GM12801 (cell line): ENCODE data around the gene SHH.

Source experiments
- TF ChIP-seq, protein P1 (sequence below): IDR thresholded peaks from one replicate; pipeline ENCODE4 v1.5.1; 2011; ENCODE audit warnings: control low read depth; ENCODE audit not compliant: insufficient read length; ENCODE audit errors: extremely low read depth

SHH gene

DNA sequence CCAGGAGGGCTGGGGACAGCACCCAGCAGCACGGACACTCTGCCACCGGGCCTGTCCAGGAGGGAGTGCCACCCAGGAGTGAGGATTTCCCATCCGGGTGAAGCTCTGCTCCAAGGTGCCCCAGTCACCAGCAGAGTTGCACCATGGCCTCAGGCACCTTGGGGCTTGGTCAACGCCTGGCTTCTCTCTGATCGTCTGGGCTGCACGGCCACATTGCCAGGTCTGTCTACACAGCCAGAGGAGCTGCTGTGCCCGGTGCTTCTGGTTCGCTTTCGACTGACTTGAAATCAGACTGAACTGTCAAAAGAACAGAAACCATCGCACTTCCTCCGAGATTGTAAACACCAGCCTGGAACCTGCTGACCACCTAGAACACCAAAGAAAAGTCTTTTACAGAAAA, 12.0 kb downstream of the SHH start:
- TF ChIP-seq, protein P1, sequence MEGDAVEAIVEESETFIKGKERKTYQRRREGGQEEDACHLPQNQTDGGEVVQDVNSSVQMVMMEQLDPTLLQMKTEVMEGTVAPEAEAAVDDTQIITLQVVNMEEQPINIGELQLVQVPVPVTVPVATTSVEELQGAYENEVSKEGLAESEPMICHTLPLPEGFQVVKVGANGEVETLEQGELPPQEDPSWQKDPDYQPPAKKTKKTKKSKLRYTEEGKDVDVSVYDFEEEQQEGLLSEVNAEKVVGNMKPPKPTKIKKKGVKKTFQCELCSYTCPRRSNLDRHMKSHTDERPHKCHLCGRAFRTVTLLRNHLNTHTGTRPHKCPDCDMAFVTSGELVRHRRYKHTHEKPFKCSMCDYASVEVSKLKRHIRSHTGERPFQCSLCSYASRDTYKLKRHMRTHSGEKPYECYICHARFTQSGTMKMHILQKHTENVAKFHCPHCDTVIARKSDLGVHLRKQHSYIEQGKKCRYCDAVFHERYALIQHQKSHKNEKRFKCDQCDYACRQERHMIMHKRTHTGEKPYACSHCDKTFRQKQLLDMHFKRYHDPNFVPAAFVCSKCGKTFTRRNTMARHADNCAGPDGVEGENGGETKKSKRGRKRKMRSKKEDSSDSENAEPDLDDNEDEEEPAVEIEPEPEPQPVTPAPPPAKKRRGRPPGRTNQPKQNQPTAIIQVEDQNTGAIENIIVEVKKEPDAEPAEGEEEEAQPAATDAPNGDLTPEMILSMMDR = no peak

DNA sequence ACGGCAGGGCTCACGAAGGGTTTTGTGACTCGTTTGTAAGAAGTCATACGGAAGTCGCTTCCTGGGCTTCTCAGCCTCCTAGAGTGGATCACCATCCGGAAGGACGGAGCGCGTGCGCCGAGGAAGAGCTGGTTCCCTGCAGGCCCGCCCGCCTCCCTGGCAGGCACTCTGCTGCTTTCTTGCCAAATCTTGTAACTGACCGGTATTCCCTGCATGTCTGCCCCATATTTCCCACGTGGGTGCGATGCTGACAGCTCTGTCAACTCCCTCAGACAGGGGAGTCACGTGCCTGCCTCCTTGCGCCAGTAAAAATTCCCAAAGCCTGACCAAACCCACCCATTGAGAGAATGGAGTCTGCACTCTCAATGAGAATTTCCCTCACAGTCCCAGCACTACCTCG, 12.7 kb downstream of the SHH start:
- TF ChIP-seq, protein P1 = no peak

DNA sequence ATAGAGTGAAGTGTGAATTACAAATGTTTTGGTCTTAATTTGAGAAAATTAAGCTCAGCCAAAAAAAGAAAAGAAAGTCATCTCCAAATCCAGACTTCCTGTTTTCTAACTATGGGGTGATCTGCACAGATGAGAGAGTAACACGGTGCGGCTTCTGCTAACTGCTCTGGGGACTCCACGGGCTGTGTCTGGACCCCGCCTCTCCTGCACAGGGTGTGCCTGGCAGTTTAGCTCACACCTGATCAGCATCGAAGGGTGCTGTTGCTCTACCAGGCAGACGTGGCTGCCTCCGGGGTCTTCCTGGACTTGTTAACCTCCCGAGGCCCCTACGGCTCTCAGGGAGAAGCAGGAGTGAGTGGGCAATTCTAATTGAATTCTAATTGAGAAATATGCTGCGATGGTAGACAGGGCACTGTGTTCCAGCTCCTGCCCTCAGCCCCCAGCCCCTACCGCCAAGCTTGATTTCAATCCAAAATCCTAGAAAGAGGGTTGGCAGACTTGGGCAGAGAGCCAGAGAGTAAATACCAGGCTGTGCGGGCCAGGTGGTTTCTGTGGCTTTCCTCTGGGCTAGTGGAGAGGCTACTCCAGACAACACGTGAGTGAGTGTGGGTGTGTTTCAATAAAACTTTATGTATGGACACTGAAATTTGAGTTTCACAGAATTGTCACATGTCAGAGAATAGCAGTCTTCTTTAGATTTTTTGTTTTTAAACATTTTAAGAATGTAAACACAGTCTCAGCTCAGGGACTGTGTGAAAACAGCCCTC, 13.4 kb downstream of the SHH start:
- TF ChIP-seq, protein P1 = no peak

DNA sequence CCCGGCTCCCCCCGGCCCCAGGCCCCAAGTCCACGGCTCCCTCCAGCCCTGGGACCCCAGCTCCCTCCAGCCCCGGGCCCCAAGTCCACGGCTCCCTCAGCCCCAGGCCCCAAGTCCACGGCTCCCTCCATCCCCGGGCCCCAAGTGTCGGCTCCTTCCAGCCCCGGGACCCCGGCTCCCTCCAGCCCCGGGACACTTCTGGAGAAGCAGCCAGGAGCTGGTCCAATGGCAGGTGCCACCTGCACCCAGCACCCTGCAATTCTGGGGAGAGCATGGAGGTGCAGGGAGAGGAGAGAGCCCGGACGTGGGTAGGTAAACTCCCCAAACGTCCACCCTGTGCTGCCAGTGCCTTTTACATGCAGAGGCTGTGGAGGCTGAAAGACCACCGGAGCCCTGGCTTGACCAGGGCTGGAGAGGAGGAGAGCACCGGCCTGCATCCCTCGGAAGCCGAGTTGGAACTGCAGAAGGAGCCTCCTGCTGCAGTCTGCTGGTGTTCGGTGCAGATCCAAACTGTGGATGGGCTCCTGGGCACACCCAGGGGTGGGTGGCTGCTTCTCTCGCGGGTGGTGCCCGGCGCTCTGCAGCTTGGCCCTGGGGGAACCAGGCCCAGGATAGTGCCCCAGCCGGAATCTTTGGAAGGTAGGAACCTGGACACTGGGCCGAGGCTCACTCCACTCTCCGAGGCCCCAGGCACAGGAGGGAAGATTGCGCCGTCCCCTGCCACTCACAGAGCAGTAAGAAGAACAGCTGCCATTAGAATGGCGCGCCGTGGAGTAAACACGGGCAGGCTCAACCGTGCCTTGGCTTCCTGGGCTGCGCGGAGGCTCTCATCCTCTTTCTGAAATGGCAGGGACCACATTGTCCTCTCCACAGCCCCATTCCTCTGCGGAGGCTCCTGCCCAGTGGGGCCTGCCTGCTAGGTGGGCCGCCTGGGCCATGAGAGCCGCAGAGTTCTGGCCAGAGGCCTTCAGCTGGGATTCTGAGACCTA, 14.7 kb downstream of the SHH start:
- TF ChIP-seq, protein P1 = no peak

DNA sequence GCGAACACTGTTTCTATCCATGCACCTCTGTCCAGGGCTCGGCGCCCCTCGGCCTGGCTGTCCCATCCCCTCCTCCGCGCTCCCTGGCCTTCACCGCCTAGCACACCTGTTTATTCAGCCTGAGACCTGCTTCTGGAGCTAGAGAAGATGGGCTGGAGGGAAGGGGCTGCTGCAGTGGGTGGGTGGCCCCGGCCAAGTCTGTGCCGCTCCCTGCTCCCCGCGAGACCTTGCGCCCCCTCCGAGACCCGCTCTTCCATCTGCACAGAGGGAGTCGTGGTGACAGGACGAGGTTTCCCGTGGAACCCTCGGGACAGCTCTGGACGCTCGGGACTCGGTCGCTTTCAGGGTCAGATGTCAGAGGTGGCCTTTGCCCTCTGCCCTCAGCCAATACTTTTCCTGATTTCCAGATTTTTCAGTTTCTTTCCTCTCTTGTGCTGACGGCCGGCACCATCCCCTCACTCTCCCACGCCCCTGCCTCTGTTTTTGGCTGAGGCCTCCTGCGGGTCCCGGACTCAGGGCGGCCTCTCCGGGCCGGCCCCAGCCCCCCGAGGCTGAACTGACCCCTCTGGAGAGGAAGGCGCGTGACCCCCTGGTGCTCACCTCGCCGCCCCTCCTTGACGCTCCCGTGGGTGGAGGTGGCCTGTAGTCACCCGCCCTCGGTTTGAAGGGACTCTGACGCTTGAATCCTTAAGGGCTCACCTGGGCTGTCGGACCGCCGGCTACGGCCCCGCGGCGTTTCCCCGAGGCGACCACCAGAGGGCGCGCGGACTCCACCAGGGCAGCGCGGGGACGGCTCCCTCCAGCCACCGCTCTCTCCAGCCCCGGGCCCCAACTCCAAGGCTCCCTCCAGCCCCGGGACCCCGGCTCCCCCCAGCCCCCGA, 15.6 kb downstream of the SHH start:
- TF ChIP-seq, protein P1 = no peak

DNA sequence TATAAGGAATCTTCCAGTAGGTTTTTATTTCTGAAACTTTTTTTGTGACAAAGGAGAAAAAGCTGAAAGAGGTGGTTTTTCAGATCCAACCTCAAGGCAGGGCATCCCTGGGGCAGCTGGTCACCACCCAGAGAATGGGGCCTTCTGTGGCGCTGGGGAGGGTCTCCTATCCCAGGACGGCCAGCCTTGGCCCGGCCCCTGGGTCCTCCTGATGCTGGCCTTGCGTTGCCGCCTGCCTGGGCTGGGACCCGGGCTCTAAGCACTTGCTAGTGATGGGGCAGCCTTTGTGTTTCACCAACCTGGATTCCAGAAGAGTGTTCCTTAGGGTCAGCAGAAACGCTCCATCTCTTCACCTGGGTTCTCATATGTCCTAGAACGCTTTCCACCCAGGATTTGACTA, 16.3 kb downstream of the SHH start:
- TF ChIP-seq, protein P1 = no peak

DNA sequence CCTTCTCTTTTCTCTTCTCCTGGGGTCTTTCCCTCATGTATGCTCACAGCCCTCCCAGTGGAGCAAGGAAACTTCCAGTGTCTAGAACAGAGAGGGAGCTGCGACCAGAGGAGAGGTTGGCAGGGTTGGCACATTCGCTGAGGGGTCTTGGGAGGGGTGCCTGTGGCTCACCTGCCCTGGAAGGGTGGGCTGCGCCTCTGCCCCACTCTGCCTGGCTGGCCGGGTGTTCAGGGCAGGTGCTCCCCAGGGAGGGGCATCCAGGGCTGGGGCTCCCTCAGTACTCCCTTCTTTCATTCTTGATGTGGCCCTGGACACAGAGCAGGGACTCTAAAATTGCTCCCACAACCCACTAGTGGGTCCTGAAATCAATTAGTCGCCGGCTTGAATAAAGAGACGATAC, 16.9 kb downstream of the SHH start:
- TF ChIP-seq, protein P1 = no peak
